Heart left ventricle (tissue), 13 donors: ENCODE measurements around the gene DPYSL4.

Experiments used
- CTCF ChIP-seq, 12 donors: fragments of 200-600 bp; sonication (generic) in 4 of 12; IDR thresholded peaks; one replicate each; pipeline versions ENCODE4 v1.5.0 to v1.8.0; 2018 to 2022; ENCODE audit warnings: antibody characterized with exemption in 12 of 12, mild to moderate bottlenecking in 5 of 12
- POLR2A ChIP-seq, 2 donors: fragments of 450-650 bp; IDR thresholded peaks; one replicate each; pipeline ENCODE4 v1.6.1; 2017; ENCODE audit warnings: antibody characterized with exemption in 2 of 2, mild to moderate bottlenecking in 2 of 2, moderate library complexity in 2 of 2
- donor health status: ischemic (EF 13 %, LVEDD 7.1; RV severe dilation, severe dysfunction).
- donor health status: DM: no; HTN: yes; CAD: no.
- donor health status: DM: no; HTN: no; CAD: no.
- donor health status: ischemic (EF 25% LVEDD 6.9; RV normal size, moderate dysfunction).
- donor health status: ischemic (EF 25% LVEDD 5.7; RV mildly dilated, moderate dysfunction).
- donor health status: ischemic (EF 35%, LVEDD 5.7; RV mildly dilated, moderate dysfunction).
- donor health status: nonischemic (EF 11% LVEDD 7.7; RV severe dilation, severe dysfunction).
- donor health status: DM: yes; HTN: yes; CAD: no.
- donor health status: PGD.
- donor health status: ischemic (EF 29% LVEDD 5.4; RV normal size, mild dysfunction).
- donor health status: nonischemic (EF 23%, LVEDD 6.1; RV moderate dilation, normal function).

DNA sequence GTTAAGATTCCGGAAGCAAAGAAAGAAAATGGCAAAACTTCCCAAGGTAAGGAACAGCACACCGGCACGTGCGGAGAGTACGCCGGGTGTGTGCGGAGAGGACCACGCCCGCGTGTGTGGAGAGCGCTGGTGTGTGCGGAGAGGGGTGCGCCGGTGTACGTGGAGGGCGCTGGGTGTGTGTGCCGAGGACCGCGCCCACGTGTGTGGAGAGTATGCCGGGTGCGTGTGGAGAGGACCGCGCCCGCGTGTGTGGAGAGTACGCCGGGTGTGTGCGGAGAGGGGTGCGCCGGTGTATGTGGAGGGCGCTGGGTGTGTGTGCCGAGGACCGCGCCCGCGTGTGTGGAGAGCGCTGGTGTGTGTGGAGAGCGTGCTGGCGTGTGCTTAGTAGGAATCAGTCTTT, 48.6 kb upstream of the DPYSL4 start:
- TF ChIP-seq CTCF (IDR thresholded peaks at IDR 0.05) (no peak), POLR2A (IDR thresholded peaks at IDR 0.05) (no peak)
